GM03348 (cell line): ENCODE results near the gene PCDHB6.
"Not testable (repeated sequence)": the region's sequence is repeated elsewhere in the genome, so short reads cannot be mapped to it uniquely, and the experiment has no call there.

ENCODE experiments used
- DNase-seq: peaks from one replicate; pipeline ENCODE4 v3.0.0; 2012; ENCODE audit warnings: low spot score

The PCDHB6 gene

GRCh38 chr5:141172381-141173204 lies 22.7 kb downstream of the PCDHB6 start, which contains the start of gene PCDHB7:
Gene PCDHB7, plus strand, starts transcription at chr5:141172644. Its CDS starts 192 bp downstream, at chr5:141172836.
- DNase-seq: peak; percentile 67

- not testable (repeated sequence) for DNase-seq
These were observed 24.6 kb downstream of the PCDHB6 start for GRCh38 chr5:141174291-141175104.

GRCh38 chr5:141175933-141176332 lies 26.1 kb downstream of the PCDHB6 start:
- no peak for DNase-seq

GRCh38 chr5:141177577-141178191 lies 27.8 kb downstream of the PCDHB6 start, which contains the start of gene PCDHB8:
Gene PCDHB8, plus strand, starts transcription at chr5:141177790. Its CDS starts 245 bp downstream, at chr5:141178035.
- DNase-seq: peak; percentile 56

- not testable (repeated sequence) for DNase-seq
These were observed 29.5 kb downstream of the PCDHB6 start for GRCh38 chr5:141179371-141179770.

- DNase-seq: not testable (repeated sequence)
These were observed 30.0 kb downstream of the PCDHB6 start for GRCh38 chr5:141179876-141180275.

GRCh38 chr5:141180313-141180712 lies 30.5 kb downstream of the PCDHB6 start:
- no peak for DNase-seq

GRCh38 chr5:141182248-141182647 lies 32.4 kb downstream of the PCDHB6 start, which contains the start of gene PCDHB16:
Gene PCDHB16, plus strand, starts transcription at chr5:141182387. Its CDS starts 173 bp downstream, at chr5:141182560.
- peak; percentile 67 for DNase-seq

- not testable (repeated sequence) for DNase-seq
These were observed 34.4 kb downstream of the PCDHB6 start for GRCh38 chr5:141184117-141184855.

- DNase-seq: peak; percentile 51
These were observed 37.1 kb downstream of the PCDHB6 start, which contains the start of gene PCDHB9 for GRCh38 chr5:141186897-141187512. Gene PCDHB9, plus strand, starts transcription at chr5:141187161. Its CDS starts 158 bp downstream, at chr5:141187319.

GRCh38 chr5:141188682-141189081 lies 38.8 kb downstream of the PCDHB6 start:
- DNase-seq: not testable (repeated sequence)

- DNase-seq: not testable (repeated sequence)
These were observed 39.3 kb downstream of the PCDHB6 start for GRCh38 chr5:141189131-141189530.

- DNase-seq: peak; percentile 58
These were observed 42.4 kb downstream of the PCDHB6 start, which contains the start of gene PCDHB10 for GRCh38 chr5:141192110-141192725. Gene PCDHB10, plus strand, starts transcription at chr5:141192353. Its CDS starts 200 bp downstream, at chr5:141192553.

GRCh38 chr5:141194332-141194731 lies 44.5 kb downstream of the PCDHB6 start:
- DNase-seq: not testable (repeated sequence)

GRCh38 chr5:141196363-141196762 lies 46.5 kb downstream of the PCDHB6 start:
- no peak for DNase-seq

GRCh38 chr5:141199359-141200235 lies 49.7 kb downstream of the PCDHB6 start, which contains the start of gene PCDHB11:
Gene PCDHB11, plus strand, starts transcription at chr5:141199627. Its CDS starts 148 bp downstream, at chr5:141199775.
- DNase-seq: peak; percentile 13

- DNase-seq: not testable (repeated sequence)
These were observed 51.3 kb downstream of the PCDHB6 start for GRCh38 chr5:141201126-141201525.

- DNase-seq: not testable (repeated sequence)
These were observed 51.8 kb downstream of the PCDHB6 start for GRCh38 chr5:141201646-141202045.
